Panc1 (cell line): ENCODE data around the gene NAXE. TPM values are rescaled to one million over a fixed set of nuclear protein-coding genes. Genes with fewer than 3 reads are reported as not detected.
A peak's percentile ranks its signal among the peaks of the same experiment; 100 is the strongest.
"Not testable (repeated sequence)": the region's sequence is repeated elsewhere in the genome, so short reads cannot be mapped to it uniquely, and the experiment has no call there.

Source experiments
- ATAC-seq: fragments of 200-7000 bp; cut with Tn5 transposase; 2 replicates; pipeline ENCODE4 v1.9.1; 2020; ENCODE audit warnings: mild to moderate bottlenecking, moderate library complexity
- BruUV-seq: library from RNA; stranded (reverse); fragments of 400-500 nt; replicated peaks from 2 replicates; lab custom pipeline; 2021; lab: Mats Ljungman, UMichigan
- CTCF ChIA-PET: fragments of 300-600 bp; sonication (Branson Sonifier 250); formaldehyde crosslinking; loops from one replicate; lab custom pipeline; 2022; ENCODE audit warnings: antibody characterized with exemption; lab: Charles Lee
- POLR2A ChIA-PET: fragments of 300-600 bp; sonication (Branson Sonifier 250); formaldehyde crosslinking; loops from one replicate; lab custom pipeline; 2022; ENCODE audit warnings: antibody characterized with exemption; lab: Charles Lee
- DNase-seq: peaks from one replicate; pipeline ENCODE4 v3.0.0-alpha.2; 2010; ENCODE audit warnings: low read depth, low spot score
- H3K27ac ChIP-seq: 2 replicates; pipeline ENCODE4 v1.5.1; 2011; ENCODE audit warnings: mild to moderate bottlenecking, low read length, inconsistent platforms
- H3K27me3 ChIP-seq: fragments of 200-500 bp; sonication (Bioruptor generic); 2 replicates; pipeline ENCODE4 v1.6.0; 2014; ENCODE audit warnings: low read length, inconsistent platforms; ENCODE audit not compliant: control insufficient read depth, insufficient read depth
- H3K36me3 ChIP-seq: fragments of 200-500 bp; sonication (Bioruptor generic); 2 replicates; pipeline ENCODE4 v1.5.1; 2014; ENCODE audit warnings: inconsistent platforms, mild to moderate bottlenecking, low read length, moderate library complexity; ENCODE audit not compliant: control insufficient read depth, insufficient read depth
- H3K4me1 ChIP-seq: 2 replicates; pipeline ENCODE4 v1.5.1; 2011; ENCODE audit warnings: inconsistent platforms, mild to moderate bottlenecking, low read length, moderate library complexity; ENCODE audit not compliant: control insufficient read depth, insufficient read depth
- H3K4me3 ChIP-seq, 2 experiments: 2 replicates each; pipeline ENCODE4 v1.5.1; 2011 to 2012; ENCODE audit warnings: low read depth in 2 of 2, low read length in 2 of 2, mild to moderate bottlenecking in 2 of 2, inconsistent platforms in 1 of 2, moderate library complexity in 1 of 2
- H3K9me3 ChIP-seq: fragments of 200-500 bp; sonication (Bioruptor generic); 2 replicates; pipeline ENCODE4 v1.5.1; 2014; ENCODE audit warnings: low read depth, mild to moderate bottlenecking, inconsistent platforms, low read length, moderate library complexity; ENCODE audit not compliant: control insufficient read depth, insufficient read depth
- POLR2AphosphoS5 ChIP-seq: IDR thresholded peaks from 2 replicates; pipeline ENCODE4 v1.6.1; 2012; ENCODE audit warnings: mild to moderate bottlenecking, low read depth, low read length, moderate library complexity
- SIN3A ChIP-seq: IDR thresholded peaks from 2 replicates; pipeline ENCODE4 v1.6.1; 2012; ENCODE audit warnings: low read depth, mild to moderate bottlenecking, low read length, moderate library complexity, borderline replicate concordance; ENCODE audit not compliant: insufficient read depth
- TCF7L2 ChIP-seq: IDR thresholded peaks from 2 replicates; pipeline ENCODE4 v1.6.1; 2011; ENCODE audit warnings: mild to moderate bottlenecking, low read depth, low read length, inconsistent platforms
- in situ Hi-C: cut with HindIII; loops from 2 replicates; pipeline ENCODE4 v1.10.0; 2016; ENCODE audit warnings: low sequenced_read_pairs, low pct_unique_long_range_greater_than_20kb
- intact Hi-C: fragments of 100-400 bp; cut with micrococcal nuclease; formaldehyde crosslinking; loops from one replicate; pipeline ENCODE4 v1.10.0; 2022; ENCODE audit not compliant: unreplicated experiment
- total RNA-seq: library from RNA; stranded (reverse); gene quantifications from one replicate; pipeline ENCODE4 v1.2.1, GENCODE V29; 2021; ENCODE audit not compliant: unreplicated experiment
- TF ChIP-seq, protein P1 (sequence below): fragments of 450-650 bp; IDR thresholded peaks from 2 replicates; pipeline ENCODE4 v1.5.1; 2017; ENCODE audit warnings: mild to moderate bottlenecking
- TF ChIP-seq, protein P2 (sequence below), 2 experiments: IDR thresholded peaks; 2 replicates each; pipeline ENCODE4 v1.6.1; 2011 to 2012; ENCODE audit warnings: low read depth in 2 of 2, control low read depth in 1 of 2, low read length in 1 of 2, mild to moderate bottlenecking in 1 of 2, moderate library complexity in 1 of 2; ENCODE audit not compliant: insufficient read depth in 1 of 2

Gene NAXE
- total RNA-seq, 1 experiment from 2014 or later, result 211 TPM

DNA sequence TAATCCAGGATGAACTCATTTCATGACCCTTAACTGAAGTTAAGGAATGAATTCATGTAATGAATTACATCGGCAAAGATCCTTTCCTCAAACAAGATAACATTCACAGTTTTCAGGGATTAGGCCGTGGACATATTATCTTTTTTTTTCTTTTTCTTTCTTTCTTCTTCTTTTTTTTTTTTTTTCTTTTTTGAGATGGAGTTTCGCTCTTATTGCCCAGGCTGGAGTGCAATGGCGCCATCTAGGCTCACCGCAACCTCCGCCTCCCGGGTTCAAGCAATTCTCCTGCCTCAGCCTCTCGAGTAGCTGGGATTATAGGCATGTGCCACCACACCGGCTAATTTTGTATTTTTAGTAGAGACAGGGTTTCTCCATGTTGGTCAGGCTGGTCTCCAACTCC lies 39.6 kb downstream of the NAXE start:
- BruUV-seq, in situ Hi-C loops, POLR2A ChIA-PET, ATAC-seq, H3K9me3 ChIP-seq, H3K36me3 ChIP-seq, H3K4me3 ChIP-seq, DNase-seq, H3K27ac ChIP-seq, H3K27me3 ChIP-seq, H3K4me1 ChIP-seq, intact Hi-C loops: not testable (repeated sequence)
- TF ChIP-seq, protein P1, sequence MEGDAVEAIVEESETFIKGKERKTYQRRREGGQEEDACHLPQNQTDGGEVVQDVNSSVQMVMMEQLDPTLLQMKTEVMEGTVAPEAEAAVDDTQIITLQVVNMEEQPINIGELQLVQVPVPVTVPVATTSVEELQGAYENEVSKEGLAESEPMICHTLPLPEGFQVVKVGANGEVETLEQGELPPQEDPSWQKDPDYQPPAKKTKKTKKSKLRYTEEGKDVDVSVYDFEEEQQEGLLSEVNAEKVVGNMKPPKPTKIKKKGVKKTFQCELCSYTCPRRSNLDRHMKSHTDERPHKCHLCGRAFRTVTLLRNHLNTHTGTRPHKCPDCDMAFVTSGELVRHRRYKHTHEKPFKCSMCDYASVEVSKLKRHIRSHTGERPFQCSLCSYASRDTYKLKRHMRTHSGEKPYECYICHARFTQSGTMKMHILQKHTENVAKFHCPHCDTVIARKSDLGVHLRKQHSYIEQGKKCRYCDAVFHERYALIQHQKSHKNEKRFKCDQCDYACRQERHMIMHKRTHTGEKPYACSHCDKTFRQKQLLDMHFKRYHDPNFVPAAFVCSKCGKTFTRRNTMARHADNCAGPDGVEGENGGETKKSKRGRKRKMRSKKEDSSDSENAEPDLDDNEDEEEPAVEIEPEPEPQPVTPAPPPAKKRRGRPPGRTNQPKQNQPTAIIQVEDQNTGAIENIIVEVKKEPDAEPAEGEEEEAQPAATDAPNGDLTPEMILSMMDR, result peak; percentile 54; the same call in 1 of the 2 replicates
- CTCF ChIA-PET, result interaction anchor here (0.7 kb wide), 1 partner anchor 76 kb away, joined by 3 read pairs; no protein-coding TSS in a partner anchor

DNA sequence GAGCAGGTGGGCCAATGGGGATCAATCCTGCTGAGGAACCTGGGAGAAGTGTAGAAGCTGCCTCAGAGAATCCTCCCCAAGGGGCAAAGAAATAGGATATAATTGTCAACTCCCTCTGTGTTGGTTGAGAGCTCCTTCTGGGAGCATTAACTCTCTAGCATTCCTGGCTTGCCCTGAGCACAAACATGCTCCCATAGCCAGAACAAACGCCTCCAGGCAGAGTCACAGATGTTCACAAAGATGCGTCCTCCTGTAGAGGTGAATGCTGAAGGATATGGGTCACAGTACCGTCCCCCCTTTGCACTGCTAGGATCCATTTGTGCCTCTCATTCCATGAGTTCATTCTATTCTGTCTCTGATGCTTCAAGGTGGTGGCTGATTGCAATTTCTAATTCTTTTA lies 40.8 kb downstream of the NAXE start:
- Histone ChIP-seq H3K27me3 (no peaks in the 10 kb centered on the region), H3K4me3 (no peak overlapping the region), H3K27ac (no peak overlapping the region), H3K36me3 (no peaks in the 10 kb centered on the region), H3K4me1 (no peaks in the 10 kb centered on the region; the same call in 1 of the 2 replicates), H3K9me3 (no peaks in the 10 kb centered on the region)
- in situ Hi-C loops (no loop called here), intact Hi-C loops (no loop called here)
- no peak for TF ChIP-seq POLR2AphosphoS5
- no peak for TF ChIP-seq TCF7L2
- TF ChIP-seq, protein P2, sequence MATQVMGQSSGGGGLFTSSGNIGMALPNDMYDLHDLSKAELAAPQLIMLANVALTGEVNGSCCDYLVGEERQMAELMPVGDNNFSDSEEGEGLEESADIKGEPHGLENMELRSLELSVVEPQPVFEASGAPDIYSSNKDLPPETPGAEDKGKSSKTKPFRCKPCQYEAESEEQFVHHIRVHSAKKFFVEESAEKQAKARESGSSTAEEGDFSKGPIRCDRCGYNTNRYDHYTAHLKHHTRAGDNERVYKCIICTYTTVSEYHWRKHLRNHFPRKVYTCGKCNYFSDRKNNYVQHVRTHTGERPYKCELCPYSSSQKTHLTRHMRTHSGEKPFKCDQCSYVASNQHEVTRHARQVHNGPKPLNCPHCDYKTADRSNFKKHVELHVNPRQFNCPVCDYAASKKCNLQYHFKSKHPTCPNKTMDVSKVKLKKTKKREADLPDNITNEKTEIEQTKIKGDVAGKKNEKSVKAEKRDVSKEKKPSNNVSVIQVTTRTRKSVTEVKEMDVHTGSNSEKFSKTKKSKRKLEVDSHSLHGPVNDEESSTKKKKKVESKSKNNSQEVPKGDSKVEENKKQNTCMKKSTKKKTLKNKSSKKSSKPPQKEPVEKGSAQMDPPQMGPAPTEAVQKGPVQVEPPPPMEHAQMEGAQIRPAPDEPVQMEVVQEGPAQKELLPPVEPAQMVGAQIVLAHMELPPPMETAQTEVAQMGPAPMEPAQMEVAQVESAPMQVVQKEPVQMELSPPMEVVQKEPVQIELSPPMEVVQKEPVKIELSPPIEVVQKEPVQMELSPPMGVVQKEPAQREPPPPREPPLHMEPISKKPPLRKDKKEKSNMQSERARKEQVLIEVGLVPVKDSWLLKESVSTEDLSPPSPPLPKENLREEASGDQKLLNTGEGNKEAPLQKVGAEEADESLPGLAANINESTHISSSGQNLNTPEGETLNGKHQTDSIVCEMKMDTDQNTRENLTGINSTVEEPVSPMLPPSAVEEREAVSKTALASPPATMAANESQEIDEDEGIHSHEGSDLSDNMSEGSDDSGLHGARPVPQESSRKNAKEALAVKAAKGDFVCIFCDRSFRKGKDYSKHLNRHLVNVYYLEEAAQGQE (IDR thresholded peaks at IDR 0.05; ENCODE audit: insufficient read depth in 1 of 2, low read depth in 2 of 2, low read length in 1 of 2), result no peak
- TF ChIP-seq, protein P1, result no peak
- TF ChIP-seq SIN3A, result no peak
- no TSS peak for BruUV-seq
- ChIA-PET CTCF (interaction anchor here (0.7 to 0.9 kb wide), 2 partner anchors 28 to 44 kb away, joined by 5 to 6 read pairs; no protein-coding TSS in a partner anchor), POLR2A (interaction anchor here (0.7 kb wide), 1 partner anchor 8 kb away, joined by 5 read pairs; no protein-coding TSS in a partner anchor)
- DNase-seq, result no peak
- ATAC-seq, result no peak
